DMS79 treated with DMSO at 0.1 percent for 48 hours (cell line): Measurements from ENCODE around the gene PLSCR3.
A peak's percentile ranks its signal among the peaks of the same experiment; 100 is the strongest.

Experiments used
- DNase-seq: peaks from one replicate; lab custom pipeline; 2025; lab: John Stamatoyannopoulos, UW

PLSCR3 gene

GRCh38 chr17:7394452-7395191 lies at the start of gene PLSCR3:
Gene PLSCR3 (minus strand): TSS chr17:7394525. CDS start chr17:7394110, 415 bp downstream.
- peak; percentile 81 for DNase-seq

GRCh38 chr17:7443499-7444485 lies 49.5 kb upstream of the PLSCR3 start:
- no peak for DNase-seq

GRCh38 chr17:7442142-7442541 lies 47.8 kb upstream of the PLSCR3 start:
- DNase-seq: no peak

DNA sequence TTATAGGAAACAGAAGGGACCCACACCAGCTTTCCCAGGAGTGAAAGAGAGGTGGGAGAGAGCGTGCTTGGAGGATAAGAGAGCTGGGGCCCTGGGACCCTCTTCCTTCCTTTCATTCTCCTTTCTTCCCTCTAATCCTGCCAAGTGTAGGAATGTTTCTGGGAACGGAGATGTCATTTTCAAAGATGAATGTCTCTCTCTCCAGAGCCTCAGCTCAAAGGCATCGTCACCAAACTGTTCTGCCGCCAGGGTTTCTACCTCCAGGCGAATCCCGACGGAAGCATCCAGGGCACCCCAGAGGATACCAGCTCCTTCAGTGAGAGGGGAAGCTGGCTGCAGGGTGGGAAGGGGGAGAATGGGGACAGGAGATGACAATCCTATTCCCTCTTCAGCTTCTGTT lies 46.9 kb upstream of the PLSCR3 start:
- no peak for DNase-seq

DNA sequence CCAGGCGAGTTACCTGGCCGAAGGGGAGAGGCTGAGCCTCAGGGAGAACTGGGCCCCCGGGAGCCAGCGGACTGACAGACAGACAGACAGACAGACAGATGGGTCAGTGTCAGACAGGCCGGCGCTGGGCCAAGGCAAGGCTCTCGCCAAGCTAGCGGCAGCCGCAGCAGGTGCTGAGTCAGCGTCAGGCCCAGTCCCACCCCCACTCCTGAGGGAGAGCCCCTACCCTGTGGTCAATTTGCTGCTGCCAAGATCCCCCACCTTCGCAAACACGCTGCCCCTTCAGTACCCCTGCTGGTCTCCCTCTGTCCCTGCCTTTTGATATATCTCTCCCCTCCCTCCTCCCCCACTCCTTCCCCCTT lies 46.5 kb upstream of the PLSCR3 start:
- DNase-seq: peak; percentile 77

- peak; percentile 87 for DNase-seq
These were observed 45.9 kb upstream of the PLSCR3 start for GRCh38 chr17:7440113-7440833.

GRCh38 chr17:7439462-7440112 lies 45.3 kb upstream of the PLSCR3 start, which contains the start of gene FGF11:
Gene FGF11 (plus strand): TSS chr17:7439512. CDS start chr17:7439621, 109 bp downstream.
- DNase-seq: no peak

GRCh38 chr17:7438656-7439460 lies 44.5 kb upstream of the PLSCR3 start:
- no peak for DNase-seq

- no peak for DNase-seq
These were observed 43.8 kb upstream of the PLSCR3 start for GRCh38 chr17:7437950-7438614.

GRCh38 chr17:7437369-7437863 lies 43.1 kb upstream of the PLSCR3 start:
- no peak for DNase-seq

DNA sequence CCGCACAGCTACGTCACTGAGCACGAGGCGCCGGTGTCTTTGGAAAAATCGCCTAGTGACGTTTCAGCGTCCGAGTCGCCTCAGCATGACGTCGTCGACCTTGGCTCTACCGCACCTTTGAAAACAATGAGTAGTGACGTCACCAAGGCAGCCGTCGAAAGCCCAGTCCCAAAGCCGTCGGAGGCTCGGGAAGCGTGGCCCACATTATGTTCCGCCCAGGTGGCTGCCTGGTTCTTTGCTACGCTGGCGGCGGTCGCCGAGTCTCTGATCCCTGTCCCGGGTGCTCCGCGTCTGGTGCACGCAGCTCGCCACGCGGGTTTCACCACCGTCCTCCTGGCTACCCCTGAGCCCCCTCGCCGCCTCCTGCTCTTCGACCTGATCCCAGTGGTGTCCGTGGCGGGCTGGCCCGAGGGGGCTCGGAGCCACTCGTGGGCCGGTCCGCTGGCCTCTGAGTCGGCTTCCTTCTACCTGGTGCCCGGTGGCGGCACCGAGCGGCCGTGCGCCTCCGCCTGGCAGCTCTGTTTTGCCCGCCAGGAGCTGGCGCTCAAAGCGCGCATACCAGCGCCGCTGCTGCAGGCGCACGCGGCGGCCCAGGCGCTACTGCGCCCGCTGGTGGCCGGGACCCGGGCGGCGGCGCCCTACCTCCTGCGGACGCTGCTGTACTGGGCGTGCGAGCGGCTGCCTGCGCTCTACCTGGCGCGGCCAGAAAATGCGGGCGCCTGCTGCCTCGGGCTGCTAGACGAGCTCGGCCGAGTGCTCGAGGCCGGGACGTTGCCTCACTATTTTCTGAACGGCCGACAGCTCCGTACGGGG lies 42.4 kb upstream of the PLSCR3 start:
- DNase-seq: peak; percentile 59

DNA sequence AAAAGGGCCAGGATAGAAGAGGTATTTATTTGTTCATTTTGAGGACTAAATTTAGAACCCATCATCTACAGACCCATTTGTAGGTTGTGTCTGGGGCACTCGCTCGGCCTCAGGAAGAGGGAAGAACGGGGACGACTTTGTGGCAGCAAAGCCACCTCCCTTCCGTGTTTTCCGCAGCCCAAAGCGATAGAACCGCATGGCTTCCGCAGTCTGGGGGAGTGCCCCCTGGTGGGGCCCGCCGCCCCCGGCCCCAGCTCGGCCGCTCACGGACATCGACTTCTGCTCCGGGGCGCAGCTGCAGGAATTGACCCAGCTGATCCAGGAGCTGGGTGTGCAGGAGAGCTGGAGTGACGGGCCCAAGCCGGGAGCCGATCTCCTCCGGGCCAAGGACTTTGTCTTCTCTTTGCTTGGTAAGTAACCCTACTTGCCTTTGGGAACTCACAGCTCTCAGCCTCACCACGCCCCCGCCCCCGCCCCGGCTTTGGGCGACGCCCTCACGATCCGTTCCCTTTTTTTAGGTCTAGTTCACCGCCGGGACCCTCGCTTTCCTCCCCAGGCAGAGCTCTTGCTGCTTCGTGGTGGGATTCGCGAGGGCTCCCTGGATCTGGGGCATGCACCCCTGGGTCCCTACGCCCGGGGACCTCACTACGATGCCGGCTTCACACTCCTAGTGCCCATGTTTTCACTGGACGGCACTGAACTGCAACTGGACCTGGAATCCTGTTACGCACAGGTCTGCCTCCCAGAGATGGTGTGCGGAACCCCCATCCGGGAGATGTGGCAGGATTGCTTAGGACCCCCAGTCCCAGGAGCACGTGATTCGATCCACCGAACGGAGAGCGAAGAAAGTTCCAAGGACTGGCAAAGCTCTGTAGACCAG lies 41.6 kb upstream of the PLSCR3 start:
- peak; percentile 19 for DNase-seq

- no peak for DNase-seq
These were observed 38.0 kb upstream of the PLSCR3 start for GRCh38 chr17:7432296-7432695.

- DNase-seq: no peak
These were observed 36.9 kb upstream of the PLSCR3 start for GRCh38 chr17:7431231-7431630.

DNA sequence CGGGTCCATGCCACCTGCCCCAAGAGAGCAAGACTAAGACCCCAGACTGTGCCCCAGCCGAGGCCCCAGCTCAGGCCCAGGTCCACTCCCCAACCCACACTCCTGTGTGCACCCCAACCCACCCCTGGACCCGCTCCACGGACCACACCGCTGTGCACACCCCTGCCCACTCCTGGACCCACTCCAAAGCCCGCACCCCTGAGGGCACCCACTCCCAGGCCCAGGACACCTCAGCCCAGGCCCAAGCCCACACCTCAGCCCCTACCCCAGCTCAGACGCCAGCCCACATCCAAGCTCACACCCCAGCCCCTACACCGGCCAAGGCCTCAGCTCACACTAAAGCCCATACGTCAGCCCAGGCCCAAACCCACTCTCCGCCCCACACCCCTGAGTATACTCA lies 35.4 kb upstream of the PLSCR3 start:
- DNase-seq: no peak

DNA sequence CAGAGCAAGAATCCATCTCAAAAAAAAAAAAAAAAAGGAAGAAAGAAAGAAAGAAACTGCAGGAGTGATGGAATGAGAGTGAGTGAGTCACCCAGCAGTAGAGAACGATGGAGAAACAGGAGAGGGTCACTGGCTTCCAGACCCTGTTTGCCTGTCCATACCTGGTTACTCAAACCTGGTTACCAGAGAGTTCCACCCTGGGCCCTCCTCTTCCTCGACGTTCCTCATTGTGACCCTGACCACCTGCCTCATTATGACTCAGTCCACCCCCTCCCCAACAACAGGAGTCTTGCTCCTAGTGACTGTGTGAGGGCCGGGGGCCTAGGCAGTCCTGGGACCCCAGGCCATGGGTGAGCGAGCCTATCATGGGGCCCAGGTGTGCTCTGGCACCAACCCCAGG lies 34.2 kb upstream of the PLSCR3 start, which contains the start of gene SPEM3:
TSS of gene SPEM3 (plus strand) at position 301 of the 400 bp plus-strand sequence. CDS start at position 347, 46 bp downstream.
- no peak for DNase-seq

DNA sequence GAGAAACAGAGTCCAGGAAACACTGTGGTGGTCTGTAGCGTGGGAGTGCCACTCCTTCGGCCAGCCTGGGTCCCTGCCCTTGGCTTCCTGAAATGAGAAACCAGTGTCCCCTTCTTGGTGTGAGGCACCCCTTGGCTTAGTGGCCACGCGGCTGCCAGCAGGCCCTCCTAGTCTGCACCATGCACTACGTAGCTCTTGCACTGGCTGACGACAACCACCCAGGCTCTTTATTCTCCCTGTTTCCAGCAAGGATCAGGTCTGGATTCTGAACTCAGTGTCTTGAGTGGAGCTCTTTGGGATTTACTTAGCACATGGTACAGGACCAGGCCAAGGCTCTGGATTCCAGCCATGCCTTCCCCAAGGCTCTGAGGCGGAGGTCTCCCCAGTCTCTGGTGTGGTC lies 33.2 kb upstream of the PLSCR3 start:
- DNase-seq: no peak

- no peak for DNase-seq
These were observed 32.7 kb upstream of the PLSCR3 start for GRCh38 chr17:7426896-7427489.
